Neuronal stem cell (in vitro differentiated cells): ENCODE data around the gene MTM1.

Experiments
- DNase-seq: peaks from one replicate; pipeline ENCODE4 v3.0.0-alpha.2; 2013; ENCODE audit warnings: low spot score
- H2AFZ ChIP-seq: one replicate; pipeline ENCODE4 v1.6.1; 2013; ENCODE audit warnings: mild to moderate bottlenecking, low read length, inconsistent platforms
- H2AK5ac ChIP-seq: 2 replicates; pipeline ENCODE4 v1.6.1; 2013; ENCODE audit warnings: low read depth, mild to moderate bottlenecking, inconsistent platforms, low read length, moderate library complexity, mixed read lengths
- H2BK120ac ChIP-seq: 2 replicates; pipeline ENCODE4 v1.6.1; 2013; ENCODE audit warnings: low read depth, mild to moderate bottlenecking, inconsistent platforms, low read length, moderate library complexity, mixed read lengths
- H2BK12ac ChIP-seq: one replicate; pipeline ENCODE4 v1.6.1; 2013; ENCODE audit warnings: low read length, inconsistent platforms
- H2BK15ac ChIP-seq: 2 replicates; pipeline ENCODE4 v1.6.1; 2013; ENCODE audit warnings: mild to moderate bottlenecking, low read length, inconsistent platforms, mixed read lengths
- H2BK5ac ChIP-seq: one replicate; pipeline ENCODE4 v1.6.1; 2013; ENCODE audit warnings: inconsistent platforms, mild to moderate bottlenecking, low read length, moderate library complexity
- H3K14ac ChIP-seq: one replicate; pipeline ENCODE4 v1.6.1; 2013; ENCODE audit warnings: low read length, inconsistent platforms
- H3K18ac ChIP-seq: 2 replicates; pipeline ENCODE4 v1.6.1; 2013; ENCODE audit warnings: low read length, inconsistent platforms
- H3K23ac ChIP-seq: 2 replicates; pipeline ENCODE4 v1.6.1; 2013; ENCODE audit warnings: low read depth, mild to moderate bottlenecking, mixed read lengths, low read length, inconsistent platforms; ENCODE audit not compliant: poor library complexity
- H3K27ac ChIP-seq: replicated peaks from 3 replicates; pipeline ENCODE4 v1.5.1; 2013; ENCODE audit warnings: low read length, inconsistent platforms
- H3K27me3 ChIP-seq, 3 experiments: 2 replicates each; pipeline ENCODE4 v1.6.1; 2013; ENCODE audit warnings: low read length in 3 of 3, mild to moderate bottlenecking in 2 of 3, inconsistent platforms in 1 of 3, low read depth in 1 of 3, mixed read lengths in 1 of 3, moderate library complexity in 1 of 3; ENCODE audit not compliant: control insufficient read depth in 3 of 3, insufficient read depth in 3 of 3
- H3K36me3 ChIP-seq, 2 donors: replicated peaks in 1 of 2; 2 replicates each; pipeline ENCODE4 v1.6.1; 2013; ENCODE audit warnings: low read length in 2 of 2; ENCODE audit not compliant: control insufficient read depth in 2 of 2, insufficient read depth in 2 of 2
- H3K4ac ChIP-seq: 2 replicates; pipeline ENCODE4 v1.6.1; 2013; ENCODE audit warnings: inconsistent platforms, mild to moderate bottlenecking, low read length, moderate library complexity
- H3K4me1 ChIP-seq, 2 donors: 1 replicate in 1 of 2; 2 replicates in 1 of 2; pipeline ENCODE4 v1.6.1; 2013; ENCODE audit warnings: low read length in 2 of 2, low read depth in 1 of 2; ENCODE audit not compliant: control insufficient read depth in 2 of 2, insufficient read depth in 1 of 2
- H3K4me2 ChIP-seq: one replicate; pipeline ENCODE4 v1.6.1; 2013; ENCODE audit warnings: mild to moderate bottlenecking, low read length, inconsistent platforms; ENCODE audit not compliant: insufficient read depth, poor library complexity, severe bottlenecking
- H3K4me3 ChIP-seq, 2 donors: 2 replicates each; pipeline ENCODE4 v1.5.1; 2013; ENCODE audit warnings: low read length in 2 of 2, mild to moderate bottlenecking in 2 of 2, inconsistent platforms in 1 of 2, moderate library complexity in 1 of 2
- H3K79me1 ChIP-seq: one replicate; pipeline ENCODE4 v1.6.1; 2013; ENCODE audit warnings: low read depth, mild to moderate bottlenecking, inconsistent platforms, low read length, moderate library complexity
- H3K9ac ChIP-seq: one replicate; pipeline ENCODE4 v1.6.1; 2013; ENCODE audit warnings: mild to moderate bottlenecking, low read depth, low read length, inconsistent platforms; ENCODE audit not compliant: poor library complexity
- H3K9me3 ChIP-seq, 2 donors: replicated peaks in 1 of 2; 2 replicates each; pipeline versions ENCODE3 to v1.6.1; 2013; ENCODE audit warnings: low read length in 2 of 2, mild to moderate bottlenecking in 2 of 2, inconsistent platforms in 1 of 2, low read depth in 1 of 2, mixed read lengths in 1 of 2, moderate library complexity in 1 of 2; ENCODE audit not compliant: control insufficient read depth in 2 of 2, insufficient read depth in 1 of 2
- H4K8ac ChIP-seq: one replicate; pipeline ENCODE4 v1.6.1; 2013; ENCODE audit warnings: low read depth, mild to moderate bottlenecking, inconsistent platforms, low read length, moderate library complexity
- H4K91ac ChIP-seq: one replicate; pipeline ENCODE4 v1.6.1; 2013; ENCODE audit warnings: low read length, low read depth, mild to moderate bottlenecking, inconsistent platforms; ENCODE audit not compliant: poor library complexity
- WGBS, 2 donors: extraction: QIAGEN DNeasy Blood & Tissue Kit; methylation state at CpG; one replicate each; pipeline ENCODE4 v1.1.7; 2013; ENCODE audit warnings: missing lambda C conversion rate in 2 of 2, mixed read lengths in 1 of 2; ENCODE audit not compliant: insufficient read length in 2 of 2, insufficient replicate concordance in 1 of 2; ENCODE audit errors: extremely low coverage in 2 of 2; 5-methylcytosine and 5-hydroxymethylcytosine counted together

Gene MTM1

DNA sequence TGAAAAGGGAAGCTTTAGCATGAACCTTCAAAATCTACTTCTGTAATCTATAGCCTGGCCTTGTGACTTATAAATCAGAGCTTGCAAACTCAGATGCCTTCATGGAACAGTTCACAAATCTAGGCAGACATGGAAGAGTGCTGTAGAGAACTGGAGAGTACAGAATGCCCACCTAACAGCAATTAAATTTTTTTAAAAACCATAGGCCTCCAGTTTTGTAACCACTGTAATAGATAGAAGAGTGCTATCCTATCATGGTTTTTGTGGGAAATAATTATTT, 135.2 kb downstream of the MTM1 start:
- DNase-seq = no peak
- Histone ChIP-seq H2AK5ac (no peak overlapping the region), H4K91ac (no peak overlapping the region), H2BK15ac (no peak overlapping the region), H3K9ac (no peak overlapping the region), H3K79me1 (no peaks in the 10 kb centered on the region), H3K36me3 (peaks cover 0 to 9% of the 10 kb centered on the region in 2 donors), H3K23ac (no peak overlapping the region), H3K27ac (no peak overlapping the region), H3K4ac (no peak overlapping the region), H2AFZ (no peak overlapping the region), H2BK120ac (no peak overlapping the region), H2BK12ac (no peak overlapping the region), H3K4me3 (no peak overlapping the region), H3K27me3 (no peaks in the 10 kb centered on the region), H4K8ac (no peak overlapping the region), H3K18ac (no peak overlapping the region), H3K4me2 (no peak overlapping the region), H3K14ac (no peak overlapping the region), H3K4me1 (no peaks in the 10 kb centered on the region), H2BK5ac (no peak overlapping the region), H3K9me3 (peaks cover 0 to 4% of the 10 kb centered on the region in 2 donors)

DNA sequence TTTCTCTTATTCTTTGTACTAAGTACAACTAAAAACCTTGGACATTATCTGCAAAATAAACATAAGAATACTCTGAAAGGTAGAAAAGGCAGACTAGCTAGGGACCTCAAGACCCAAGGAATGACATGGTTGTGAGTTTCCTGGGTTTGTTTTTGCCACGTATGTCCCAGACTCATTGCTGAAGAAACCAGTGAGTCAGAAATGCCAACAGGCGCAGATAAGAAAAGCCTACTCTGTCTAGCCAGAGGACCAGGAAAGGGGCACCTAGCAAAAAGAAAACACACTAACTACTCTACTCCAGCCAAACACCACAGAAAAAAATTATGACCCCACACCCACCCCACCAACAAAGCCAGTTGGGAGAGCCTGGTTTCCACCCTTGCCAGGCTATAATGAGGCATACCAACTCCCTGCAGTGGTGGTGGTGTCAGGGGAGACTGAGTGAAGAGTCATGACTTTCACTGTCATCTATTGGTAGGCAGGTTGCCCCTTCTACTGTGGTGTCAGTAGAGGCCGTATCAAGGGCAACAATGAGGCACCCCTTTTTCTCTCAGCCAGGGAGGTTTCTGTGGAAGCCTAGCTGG, 135.7 kb downstream of the MTM1 start:
- no peak overlapping the region for H2BK120ac ChIP-seq
- no CpG with 5 or more reads among the region's 3 CpGs for WGBS, 2 donors
- H4K91ac ChIP-seq = no peak overlapping the region
- no peak overlapping the region for H2BK12ac ChIP-seq
- no peak overlapping the region for H3K4me2 ChIP-seq
- no peak overlapping the region for H3K14ac ChIP-seq
- H4K8ac ChIP-seq = no peak overlapping the region
- no peak overlapping the region for H3K18ac ChIP-seq
- H3K4ac ChIP-seq = no peak overlapping the region
- no peak overlapping the region for H2AK5ac ChIP-seq
- H3K4me1 ChIP-seq = no peaks in the 10 kb centered on the region
- no peak for DNase-seq
- H2BK5ac ChIP-seq = no peak overlapping the region
- H3K9ac ChIP-seq = no peak overlapping the region
- no peak overlapping the region for H3K27ac ChIP-seq
- peaks cover 0 to 4% of the 10 kb centered on the region in 2 donors for H3K9me3 ChIP-seq
- H2BK15ac ChIP-seq = no peak overlapping the region
- H2AFZ ChIP-seq = no peak overlapping the region
- H3K27me3 ChIP-seq = no peaks in the 10 kb centered on the region
- no peak overlapping the region for H3K23ac ChIP-seq
- peaks cover 0 to 9% of the 10 kb centered on the region in 2 donors for H3K36me3 ChIP-seq
- H3K4me3 ChIP-seq = no peak overlapping the region
- H3K79me1 ChIP-seq = no peaks in the 10 kb centered on the region

DNA sequence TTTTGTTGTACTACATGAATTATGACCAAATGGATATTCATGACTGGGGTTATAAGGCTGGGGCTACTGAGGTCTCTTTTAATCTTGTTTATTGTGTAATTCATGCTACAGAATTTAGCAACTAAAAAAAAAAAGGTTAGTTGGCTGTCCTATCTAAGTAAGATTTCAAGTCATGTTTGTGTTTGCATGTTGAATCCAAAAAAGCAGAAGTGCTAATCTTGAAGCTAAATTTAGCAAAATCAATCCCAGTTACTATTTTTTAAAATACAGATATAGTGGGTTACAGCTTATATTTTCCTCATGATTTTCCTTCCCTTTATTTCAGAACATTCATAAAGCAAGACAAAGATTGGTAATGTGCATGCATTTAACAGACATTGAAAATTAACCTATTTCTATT, 144.2 kb downstream of the MTM1 start:
- Histone ChIP-seq H3K14ac (no peak overlapping the region), H4K91ac (no peak overlapping the region), H3K4ac (no peak overlapping the region), H3K36me3 (no peaks in the 10 kb centered on the region), H4K8ac (no peak overlapping the region), H2BK12ac (no peak overlapping the region), H3K4me1 (no peaks in the 10 kb centered on the region), H2BK15ac (no peak overlapping the region), H3K18ac (no peak overlapping the region), H3K9ac (no peak overlapping the region), H2AFZ (no peak overlapping the region), H3K23ac (no peak overlapping the region), H2AK5ac (no peak overlapping the region), H3K27me3 (no peaks in the 10 kb centered on the region), H3K9me3 (no peaks in the 10 kb centered on the region), H3K4me3 (no peak overlapping the region), H3K27ac (no peak overlapping the region), H3K4me2 (no peak overlapping the region), H3K79me1 (no peaks in the 10 kb centered on the region), H2BK5ac (no peak overlapping the region), H2BK120ac (no peak overlapping the region)
- no peak for DNase-seq

DNA sequence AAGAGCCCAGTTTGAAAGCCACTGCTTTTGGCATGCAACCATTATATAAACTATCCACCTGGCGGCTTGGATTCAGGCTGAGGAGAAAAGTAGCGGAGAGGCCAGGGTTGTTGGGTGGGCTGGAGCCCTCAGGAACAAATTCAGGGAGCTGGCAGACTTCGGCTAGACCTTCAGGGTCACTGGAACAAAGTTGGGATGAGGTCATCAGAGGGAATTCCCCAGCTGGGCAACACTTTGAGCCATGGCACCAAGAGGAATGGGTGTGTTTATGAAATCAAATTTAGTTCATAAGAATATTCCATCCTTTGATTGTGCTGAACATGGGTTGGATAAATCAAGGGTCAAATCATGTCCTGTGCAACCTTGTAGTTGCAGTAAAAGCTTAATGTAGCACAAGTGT, 146.8 kb downstream of the MTM1 start:
- Histone ChIP-seq H2BK15ac (no peak overlapping the region), H2BK5ac (no peak overlapping the region), H3K23ac (no peak overlapping the region), H3K9ac (no peak overlapping the region), H3K4ac (no peak overlapping the region), H3K27ac (no peak overlapping the region), H2AK5ac (no peak overlapping the region), H3K4me2 (no peak overlapping the region), H3K36me3 (no peaks in the 10 kb centered on the region), H3K9me3 (no peaks in the 10 kb centered on the region), H2BK120ac (no peak overlapping the region), H3K4me3 (no peak overlapping the region), H3K18ac (no peak overlapping the region), H3K79me1 (no peaks in the 10 kb centered on the region), H3K27me3 (no peaks in the 10 kb centered on the region), H2AFZ (no peak overlapping the region), H3K14ac (no peak overlapping the region), H4K91ac (no peak overlapping the region), H3K4me1 (no peaks in the 10 kb centered on the region), H4K8ac (no peak overlapping the region), H2BK12ac (no peak overlapping the region)
- WGBS, 2 donors = no CpG with 5 or more reads among the region's 3 CpGs
- DNase-seq = no peak
